ENCODE data around the gene HSPBP1.
A peak's percentile ranks its signal among the peaks of the same experiment; 100 is the strongest.

HSPBP1 gene

GRCh38 chr19:55289117-55289796 is 9.3 kb upstream of the HSPBP1 start:
- H3K14ac ChIP-seq (ENCODE audit: low read length), result no peak overlapping the region
- H3K4me3 ChIP-seq (ENCODE audit: low read length in 2 of 2), result no peak overlapping the region
- no CpG with 5 or more reads among the region's 9 CpGs for WGBS, 2 donors (ENCODE audit: extremely low coverage in 2 of 2, insufficient read length in 2 of 2, insufficient replicate concordance in 1 of 2)
- H3K9ac ChIP-seq (ENCODE audit: low read depth, low read length, poor library complexity), result no peak overlapping the region
- H3K4ac ChIP-seq (ENCODE audit: low read length), result no peak overlapping the region
- H3K36me3 ChIP-seq (replicated peaks in 1 of 2; ENCODE audit: control insufficient read depth in 2 of 2, insufficient read depth in 2 of 2, low read length in 2 of 2), result peaks cover 30 to 51% of the 10 kb centered on the region in 2 donors
- no peak overlapping the region for H2BK120ac ChIP-seq (ENCODE audit: low read depth, low read length)
- no peak for DNase-seq (ENCODE audit: low spot score)
- H3K18ac ChIP-seq (ENCODE audit: low read length), result no peak overlapping the region
- peaks cover 0 to 1% of the 10 kb centered on the region in 2 donors for H3K9me3 ChIP-seq (replicated peaks in 1 of 2; ENCODE audit: control insufficient read depth in 2 of 2, insufficient read depth in 1 of 2, low read depth in 1 of 2, low read length in 2 of 2)
- no peak overlapping the region for H4K8ac ChIP-seq (ENCODE audit: low read depth, low read length)
- H2AK5ac ChIP-seq (ENCODE audit: low read depth, low read length), result no peak overlapping the region
- no peak overlapping the region for H2BK15ac ChIP-seq (ENCODE audit: low read length)
- H3K79me1 ChIP-seq (ENCODE audit: low read depth, low read length), result peaks cover 17% of the 10 kb centered on the region
- H4K91ac ChIP-seq (ENCODE audit: low read depth, low read length, poor library complexity), result no peak overlapping the region
- H3K27ac ChIP-seq (replicated peaks; ENCODE audit: low read length), result no peak overlapping the region
- H2BK12ac ChIP-seq (ENCODE audit: low read length), result no peak overlapping the region
- H3K27me3 ChIP-seq (ENCODE audit: control insufficient read depth in 3 of 3, insufficient read depth in 3 of 3, low read depth in 1 of 3, low read length in 3 of 3), result no peaks in the 10 kb centered on the region
- H3K4me1 ChIP-seq (ENCODE audit: control insufficient read depth in 2 of 2, insufficient read depth in 1 of 2, low read depth in 1 of 2, low read length in 2 of 2), result peaks cover 3 to 11% of the 10 kb centered on the region in 2 donors
- H3K23ac ChIP-seq (ENCODE audit: low read depth, low read length, poor library complexity), result no peak overlapping the region
- H2BK5ac ChIP-seq (ENCODE audit: low read length), result no peak overlapping the region
- H3K4me2 ChIP-seq (ENCODE audit: insufficient read depth, low read length, poor library complexity, severe bottlenecking), result no peak overlapping the region
- H2AFZ ChIP-seq (ENCODE audit: low read length), result no peak overlapping the region

- H3K23ac ChIP-seq (ENCODE audit: low read depth, low read length, poor library complexity), result peak overlapping the region; percentile 65
- H3K27ac ChIP-seq (replicated peaks; ENCODE audit: low read length), result no peak overlapping the region
- no peak overlapping the region for H2BK120ac ChIP-seq (ENCODE audit: low read depth, low read length)
- no peak overlapping the region for H2AFZ ChIP-seq (ENCODE audit: low read length)
- no peak overlapping the region for H2BK12ac ChIP-seq (ENCODE audit: low read length)
- H2BK15ac ChIP-seq (ENCODE audit: low read length), result no peak overlapping the region
- H4K91ac ChIP-seq (ENCODE audit: low read depth, low read length, poor library complexity), result no peak overlapping the region
- peak overlapping the region; percentile 46 for H2AK5ac ChIP-seq (ENCODE audit: low read depth, low read length)
- no peak overlapping the region for H3K4me2 ChIP-seq (ENCODE audit: insufficient read depth, low read length, poor library complexity, severe bottlenecking)
- peaks cover 6 to 18% of the 10 kb centered on the region in 2 donors for H3K4me1 ChIP-seq (ENCODE audit: control insufficient read depth in 2 of 2, insufficient read depth in 1 of 2, low read depth in 1 of 2, low read length in 2 of 2)
- peaks cover 17% of the 10 kb centered on the region for H3K79me1 ChIP-seq (ENCODE audit: low read depth, low read length)
- whole genome bisulfite sequencing, 2 donors (ENCODE audit: extremely low coverage in 2 of 2, insufficient read length in 2 of 2, insufficient replicate concordance in 1 of 2), result no CpG with 5 or more reads among the region's 21 CpGs
- no peaks in the 10 kb centered on the region for H3K27me3 ChIP-seq (ENCODE audit: control insufficient read depth in 3 of 3, insufficient read depth in 3 of 3, low read depth in 1 of 3, low read length in 3 of 3)
- H3K9me3 ChIP-seq (replicated peaks in 1 of 2; ENCODE audit: control insufficient read depth in 2 of 2, insufficient read depth in 1 of 2, low read depth in 1 of 2, low read length in 2 of 2), result peaks cover 0 to 1% of the 10 kb centered on the region in 2 donors
- H2BK5ac ChIP-seq (ENCODE audit: low read length), result peak overlapping the region; percentile 24
- H4K8ac ChIP-seq (ENCODE audit: low read depth, low read length), result no peak overlapping the region
- H3K14ac ChIP-seq (ENCODE audit: low read length), result no peak overlapping the region
- no peak for DNase-seq (ENCODE audit: low spot score)
- H3K18ac ChIP-seq (ENCODE audit: low read length), result peak overlapping the region; percentile 28
- H3K4ac ChIP-seq (ENCODE audit: low read length), result no peak overlapping the region
- peaks cover 22 to 42% of the 10 kb centered on the region in 2 donors for H3K36me3 ChIP-seq (replicated peaks in 1 of 2; ENCODE audit: control insufficient read depth in 2 of 2, insufficient read depth in 2 of 2, low read length in 2 of 2)
- no peak overlapping the region for H3K9ac ChIP-seq (ENCODE audit: low read depth, low read length, poor library complexity)
- H3K4me3 ChIP-seq (ENCODE audit: low read length in 2 of 2), result no peak overlapping the region
Measured at GRCh38 chr19:55287361-55288079, 7.6 kb upstream of the HSPBP1 start.

- no CpG with 5 or more reads among the region's 18 CpGs for WGBS, 2 donors (ENCODE audit: extremely low coverage in 2 of 2, insufficient read length in 2 of 2, insufficient replicate concordance in 1 of 2)
- Histone ChIP-seq H3K14ac (ENCODE audit: low read length) (peak overlapping the region; percentile 38), H2BK120ac (ENCODE audit: low read depth, low read length) (peak overlapping the region; percentile 4), H2AK5ac (ENCODE audit: low read depth, low read length) (peak overlapping the region; percentile 53), H3K18ac (ENCODE audit: low read length) (peak overlapping the region; percentile 51), H3K4ac (ENCODE audit: low read length) (no peak overlapping the region), H3K9ac (ENCODE audit: low read depth, low read length, poor library complexity) (peak overlapping the region; percentile 81), H3K27ac (replicated peaks; ENCODE audit: low read length) (peak overlapping the region; percentile 58), H3K4me1 (ENCODE audit: control insufficient read depth in 2 of 2, insufficient read depth in 1 of 2, low read depth in 1 of 2, low read length in 2 of 2) (peaks cover 9 to 24% of the 10 kb centered on the region in 2 donors), H3K9me3 (replicated peaks in 1 of 2; ENCODE audit: control insufficient read depth in 2 of 2, insufficient read depth in 1 of 2, low read depth in 1 of 2, low read length in 2 of 2) (peaks cover 0 to 1% of the 10 kb centered on the region in 2 donors), H3K23ac (ENCODE audit: low read depth, low read length, poor library complexity) (peak overlapping the region; percentile 81), H3K4me2 (ENCODE audit: insufficient read depth, low read length, poor library complexity, severe bottlenecking) (peak overlapping the region; percentile 77), H3K4me3 (ENCODE audit: low read length in 2 of 2) (peak overlapping the region; percentile 60 to 80), H3K27me3 (ENCODE audit: control insufficient read depth in 3 of 3, insufficient read depth in 3 of 3, low read depth in 1 of 3, low read length in 3 of 3) (no peaks in the 10 kb centered on the region), H2BK12ac (ENCODE audit: low read length) (no peak overlapping the region), H3K36me3 (replicated peaks in 1 of 2; ENCODE audit: control insufficient read depth in 2 of 2, insufficient read depth in 2 of 2, low read length in 2 of 2) (peaks cover 18 to 29% of the 10 kb centered on the region in 2 donors), H2BK5ac (ENCODE audit: low read length) (no peak overlapping the region), H2AFZ (ENCODE audit: low read length) (no peak overlapping the region), H4K91ac (ENCODE audit: low read depth, low read length, poor library complexity) (no peak overlapping the region), H4K8ac (ENCODE audit: low read depth, low read length) (no peak overlapping the region), H2BK15ac (ENCODE audit: low read length) (peak overlapping the region; percentile 94), H3K79me1 (ENCODE audit: low read depth, low read length) (peaks cover 17% of the 10 kb centered on the region)
- DNase-seq (ENCODE audit: low spot score), result no peak
Measured at GRCh38 chr19:55285229-55285890, 5.5 kb upstream of the HSPBP1 start.
